Ovary (tissue), 3 donors: ENCODE data around the gene P2RY12.

ENCODE experiments used
- POLR2A ChIP-seq: fragments of 450-650 bp; IDR thresholded peaks from one replicate; pipeline ENCODE4 v1.6.1; 2017; ENCODE audit warnings: antibody characterized with exemption, mild to moderate bottlenecking, moderate library complexity
- TF ChIP-seq, protein P1 (sequence below), 3 donors: fragments of 450-650 bp in 2 of 3; fragments of 200-600 bp in 1 of 3; IDR thresholded peaks; one replicate each; pipeline versions ENCODE4 v1.5.1 to v1.8.0; 2016 to 2022; ENCODE audit warnings: antibody characterized with exemption in 3 of 3, mild to moderate bottlenecking in 1 of 3
- donor health status: DM: no; HTN: no; CAD: no.

DNA sequence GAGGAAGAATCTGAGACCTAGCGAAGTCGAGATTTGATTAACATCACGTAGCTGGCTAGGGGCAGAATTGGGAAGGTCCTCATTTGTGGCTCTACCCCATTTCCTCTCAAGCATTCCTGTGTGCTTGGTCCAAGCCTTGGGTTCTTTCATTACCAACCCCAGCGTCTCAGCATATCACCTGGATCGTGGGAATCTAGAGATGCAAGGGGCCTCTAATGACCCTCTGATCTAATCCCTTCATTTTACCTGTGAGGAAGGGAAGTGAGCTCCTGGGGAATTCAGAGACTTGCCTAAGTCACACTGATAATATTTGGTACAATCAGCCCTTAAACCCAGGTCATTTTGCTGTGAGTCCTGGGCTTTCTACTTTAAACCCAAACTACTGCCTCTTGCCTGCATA is 70.0 kb downstream of the P2RY12 start:
- TF ChIP-seq, protein P1, sequence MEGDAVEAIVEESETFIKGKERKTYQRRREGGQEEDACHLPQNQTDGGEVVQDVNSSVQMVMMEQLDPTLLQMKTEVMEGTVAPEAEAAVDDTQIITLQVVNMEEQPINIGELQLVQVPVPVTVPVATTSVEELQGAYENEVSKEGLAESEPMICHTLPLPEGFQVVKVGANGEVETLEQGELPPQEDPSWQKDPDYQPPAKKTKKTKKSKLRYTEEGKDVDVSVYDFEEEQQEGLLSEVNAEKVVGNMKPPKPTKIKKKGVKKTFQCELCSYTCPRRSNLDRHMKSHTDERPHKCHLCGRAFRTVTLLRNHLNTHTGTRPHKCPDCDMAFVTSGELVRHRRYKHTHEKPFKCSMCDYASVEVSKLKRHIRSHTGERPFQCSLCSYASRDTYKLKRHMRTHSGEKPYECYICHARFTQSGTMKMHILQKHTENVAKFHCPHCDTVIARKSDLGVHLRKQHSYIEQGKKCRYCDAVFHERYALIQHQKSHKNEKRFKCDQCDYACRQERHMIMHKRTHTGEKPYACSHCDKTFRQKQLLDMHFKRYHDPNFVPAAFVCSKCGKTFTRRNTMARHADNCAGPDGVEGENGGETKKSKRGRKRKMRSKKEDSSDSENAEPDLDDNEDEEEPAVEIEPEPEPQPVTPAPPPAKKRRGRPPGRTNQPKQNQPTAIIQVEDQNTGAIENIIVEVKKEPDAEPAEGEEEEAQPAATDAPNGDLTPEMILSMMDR (IDR thresholded peaks at IDR 0.05) = no peak
- TF ChIP-seq POLR2A = no peak
